GM19452 (cell line): ENCODE data around the gene PICK1.

Source experiments
- ATAC-seq: cut with Tn5 transposase; IDR thresholded peaks from one replicate; pipeline ENCODE4 v1.9.1; 2021; ENCODE audit not compliant: unreplicated experiment

PICK1 gene

GRCh38 chr22:38086942-38087341, 29.7 kb downstream of the PICK1 start:
- ATAC-seq: no peak

GRCh38 chr22:38087855-38088254, 30.7 kb downstream of the PICK1 start:
- ATAC-seq: no peak

GRCh38 chr22:38088629-38089473, 31.6 kb downstream of the PICK1 start:
- ATAC-seq: no peak

- ATAC-seq: no peak
Measured at GRCh38 chr22:38089474-38089851, 32.3 kb downstream of the PICK1 start.

- ATAC-seq: no peak
Measured at GRCh38 chr22:38097058-38097457, 39.9 kb downstream of the PICK1 start.

- no peak for ATAC-seq
Measured at GRCh38 chr22:38097557-38098409, 40.6 kb downstream of the PICK1 start.

GRCh38 chr22:38098410-38099249, 41.4 kb downstream of the PICK1 start:
- no peak for ATAC-seq

- ATAC-seq: no peak
Measured at GRCh38 chr22:38103641-38104040, 46.4 kb downstream of the PICK1 start.

GRCh38 chr22:38104084-38104483, 46.9 kb downstream of the PICK1 start:
- no peak for ATAC-seq

- no peak for ATAC-seq
Measured at GRCh38 chr22:38106814-38107578, 49.8 kb downstream of the PICK1 start.

GRCh38 chr22:38107692-38108515, 50.7 kb downstream of the PICK1 start:
- ATAC-seq: no peak

GRCh38 chr22:38108561-38109319, 51.5 kb downstream of the PICK1 start:
- ATAC-seq: no peak

- no peak for ATAC-seq
Measured at GRCh38 chr22:38109371-38110001, 52.3 kb downstream of the PICK1 start.

- ATAC-seq: no peak
Measured at GRCh38 chr22:38110008-38110862, 53.0 kb downstream of the PICK1 start, which contains the start of gene BAIAP2L2. Gene BAIAP2L2, minus strand, starts transcription at chr22:38110684. Its CDS starts 159 bp downstream, at chr22:38110525.

GRCh38 chr22:38110863-38111852, 54.0 kb downstream of the PICK1 start:
- no peak for ATAC-seq

GRCh38 chr22:38111925-38112355, 54.7 kb downstream of the PICK1 start:
- no peak for ATAC-seq
